Muscle of back (tissue), 11 donors: Measurements from ENCODE around the gene CROCC2. TPM values are rescaled to one million over a fixed set of nuclear protein-coding genes. Genes with fewer than 3 reads are reported as not detected.
A peak's percentile ranks its signal among the peaks of the same experiment; 100 is the strongest.

ENCODE experiments used
- DNase-seq, 3 donors: peaks; one replicate each; pipeline versions ENCODE4 v3.0.0 to v3.0.0-alpha.2; 2013
- polyA plus RNA-seq, 10 donors: library from polyadenylated mRNA; unstranded; fragments of 120-200 nt; gene quantifications; one replicate each; pipeline ENCODE4 v1.2.1, GENCODE V29; 2013; ENCODE audit not compliant: insufficient read length in 10 of 10

Gene CROCC2
- polyA plus RNA-seq, 10 donors: 0.11 to 1.2 (median 0.24) TPM; not detected in 1

DNA sequence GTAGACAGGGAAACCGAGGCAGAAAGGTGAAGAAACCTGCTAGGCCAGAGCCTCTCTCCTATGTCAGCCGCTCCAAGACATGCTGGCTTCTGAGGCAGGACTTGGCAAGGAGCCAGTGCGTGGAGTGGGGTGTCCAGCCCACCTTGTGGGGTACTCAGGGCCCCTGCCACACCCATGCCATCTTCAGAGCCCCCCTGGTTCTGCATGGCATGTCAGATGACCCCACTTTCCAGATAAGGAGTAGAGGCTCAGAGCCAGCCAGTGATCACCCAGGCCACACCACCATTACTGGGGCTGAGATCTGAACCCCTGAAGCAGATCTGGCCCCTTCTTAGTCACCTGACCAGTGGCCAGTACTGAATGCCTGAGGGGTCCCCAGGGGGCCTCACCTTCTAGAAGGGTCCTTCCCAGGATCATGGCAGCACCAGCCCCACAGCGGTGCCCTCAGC lies 14.7 kb downstream of the CROCC2 start:
- no peak for DNase-seq

DNA sequence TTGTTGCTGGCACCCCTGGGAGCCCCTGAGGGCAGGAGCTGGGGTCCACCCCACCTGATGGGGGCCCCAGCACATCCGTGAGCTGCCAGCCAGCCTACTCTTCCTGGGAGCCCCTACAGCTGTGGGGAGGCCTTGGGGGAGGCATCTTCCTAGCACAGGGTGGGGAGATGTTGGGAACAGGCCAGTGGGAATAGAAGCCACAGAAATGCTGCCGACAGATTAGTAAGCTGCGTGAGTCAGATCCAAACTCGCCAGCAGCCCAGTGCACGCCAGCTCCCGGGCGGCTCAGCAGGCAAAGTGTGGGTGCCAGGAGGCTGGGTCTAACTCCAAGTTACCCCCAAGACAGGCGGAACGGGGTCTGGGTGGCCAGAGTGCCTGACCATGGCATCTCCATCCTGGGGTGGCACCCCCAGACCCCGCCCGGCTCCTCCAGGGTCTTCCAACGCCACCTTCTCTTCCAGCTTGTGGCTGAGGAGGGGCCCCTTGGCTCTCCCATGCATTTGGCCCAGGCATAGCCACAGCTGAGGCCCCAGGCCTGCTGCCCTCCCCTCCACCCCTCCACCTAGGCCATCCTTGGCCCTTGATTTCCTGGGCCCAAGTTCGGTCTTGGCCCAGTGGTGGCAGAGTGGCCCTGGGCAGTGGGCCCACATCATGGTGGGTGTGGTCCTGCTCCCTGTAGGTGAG lies 15.3 kb downstream of the CROCC2 start:
- peak in 2 of 3 donors; percentile 47 to 87 for DNase-seq

DNA sequence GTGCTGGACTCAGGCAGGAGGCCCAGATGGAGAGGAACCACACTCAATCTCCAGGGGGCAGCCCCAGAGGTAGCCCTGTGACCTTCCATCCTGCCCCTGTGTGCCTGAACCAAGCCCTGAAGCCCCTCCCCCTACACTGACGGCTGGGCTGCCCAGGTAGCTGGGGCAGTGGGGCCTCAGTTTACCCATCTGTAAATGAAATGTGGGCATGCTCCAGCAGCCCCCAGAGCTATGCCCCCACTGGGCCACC lies 15.8 kb downstream of the CROCC2 start:
- no peak for DNase-seq

DNA sequence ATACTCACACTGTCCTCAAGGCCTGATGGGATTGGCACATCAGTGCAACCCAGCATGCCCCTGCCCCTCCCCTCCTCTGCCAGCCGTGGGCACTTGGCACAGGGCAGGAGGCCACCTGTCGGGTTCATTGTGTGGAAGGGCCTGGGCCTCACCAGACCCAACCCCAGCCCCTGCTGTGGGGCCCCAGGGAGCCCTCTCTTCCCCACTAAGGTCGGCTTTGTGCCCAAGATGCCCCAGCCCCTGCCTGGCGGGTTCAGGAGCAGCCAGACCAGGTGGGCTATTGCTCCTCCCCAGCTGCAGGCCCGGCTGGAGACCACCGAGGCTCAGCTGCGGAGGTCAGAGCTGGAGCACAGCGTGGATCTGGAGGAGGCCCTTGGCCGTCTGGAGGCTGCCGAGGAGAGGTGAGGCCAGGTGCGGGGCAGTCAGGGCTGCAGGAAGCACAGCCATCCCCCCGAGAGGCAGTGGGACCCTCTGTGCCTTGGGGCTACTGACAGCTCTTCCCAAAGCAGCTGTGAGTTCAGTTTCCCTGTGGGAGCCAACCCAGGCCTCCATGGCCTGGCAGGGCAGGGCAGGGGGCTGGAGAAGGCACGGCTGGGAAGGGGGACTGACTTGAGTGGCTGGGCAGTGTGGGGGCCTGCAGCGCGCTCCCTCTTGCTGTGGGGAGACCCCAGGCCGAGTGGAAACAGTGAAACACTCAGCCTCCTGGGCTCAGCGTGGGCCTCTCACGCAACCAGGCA lies 16.3 kb downstream of the CROCC2 start:
- no peak for DNase-seq

DNA sequence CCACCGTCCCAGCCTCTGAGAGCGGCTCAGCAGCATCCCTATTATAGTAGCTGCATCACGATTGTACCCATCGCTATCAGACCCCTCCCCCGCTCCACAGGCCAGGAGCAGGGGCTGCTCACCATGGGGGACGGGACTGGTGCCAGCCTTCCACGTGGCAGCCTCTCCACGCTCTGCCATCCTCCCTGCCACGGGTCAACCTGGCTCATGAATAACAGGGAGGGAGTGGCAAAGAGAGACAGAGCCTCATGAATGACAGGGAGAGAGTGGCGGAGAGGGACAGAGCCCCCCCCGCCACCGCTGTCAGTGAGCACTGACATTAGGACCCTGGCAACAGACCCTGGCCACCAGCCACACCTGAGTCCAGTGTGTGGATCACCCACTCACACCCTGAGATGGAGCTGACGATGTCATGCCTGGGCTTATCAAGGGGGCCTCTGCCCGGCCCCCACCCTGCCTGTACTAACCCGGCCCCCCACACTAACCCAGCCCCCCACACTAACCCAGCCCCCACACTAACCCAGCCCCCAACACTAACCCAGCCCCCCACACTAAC lies 16.9 kb downstream of the CROCC2 start:
- DNase-seq: no peak

DNA sequence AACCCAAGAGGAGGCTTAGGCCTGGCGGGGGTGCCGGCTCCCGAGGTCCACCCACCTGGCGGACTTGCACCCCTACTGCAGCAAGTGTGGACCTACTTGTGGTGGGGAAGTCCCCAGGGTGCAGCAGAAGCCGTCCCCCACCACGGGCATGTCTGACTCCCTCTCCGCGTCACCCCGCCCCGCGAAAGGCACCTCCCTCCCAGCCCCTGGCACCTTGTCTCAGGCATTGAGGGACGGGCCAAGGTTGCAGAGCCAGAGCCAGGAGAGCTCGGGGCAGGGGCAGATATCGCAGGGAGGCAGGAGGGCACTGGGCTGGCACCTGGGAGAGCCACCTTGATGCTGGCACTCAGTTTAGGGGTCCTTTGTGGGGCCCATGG lies 19.0 kb downstream of the CROCC2 start:
- DNase-seq: no peak

DNA sequence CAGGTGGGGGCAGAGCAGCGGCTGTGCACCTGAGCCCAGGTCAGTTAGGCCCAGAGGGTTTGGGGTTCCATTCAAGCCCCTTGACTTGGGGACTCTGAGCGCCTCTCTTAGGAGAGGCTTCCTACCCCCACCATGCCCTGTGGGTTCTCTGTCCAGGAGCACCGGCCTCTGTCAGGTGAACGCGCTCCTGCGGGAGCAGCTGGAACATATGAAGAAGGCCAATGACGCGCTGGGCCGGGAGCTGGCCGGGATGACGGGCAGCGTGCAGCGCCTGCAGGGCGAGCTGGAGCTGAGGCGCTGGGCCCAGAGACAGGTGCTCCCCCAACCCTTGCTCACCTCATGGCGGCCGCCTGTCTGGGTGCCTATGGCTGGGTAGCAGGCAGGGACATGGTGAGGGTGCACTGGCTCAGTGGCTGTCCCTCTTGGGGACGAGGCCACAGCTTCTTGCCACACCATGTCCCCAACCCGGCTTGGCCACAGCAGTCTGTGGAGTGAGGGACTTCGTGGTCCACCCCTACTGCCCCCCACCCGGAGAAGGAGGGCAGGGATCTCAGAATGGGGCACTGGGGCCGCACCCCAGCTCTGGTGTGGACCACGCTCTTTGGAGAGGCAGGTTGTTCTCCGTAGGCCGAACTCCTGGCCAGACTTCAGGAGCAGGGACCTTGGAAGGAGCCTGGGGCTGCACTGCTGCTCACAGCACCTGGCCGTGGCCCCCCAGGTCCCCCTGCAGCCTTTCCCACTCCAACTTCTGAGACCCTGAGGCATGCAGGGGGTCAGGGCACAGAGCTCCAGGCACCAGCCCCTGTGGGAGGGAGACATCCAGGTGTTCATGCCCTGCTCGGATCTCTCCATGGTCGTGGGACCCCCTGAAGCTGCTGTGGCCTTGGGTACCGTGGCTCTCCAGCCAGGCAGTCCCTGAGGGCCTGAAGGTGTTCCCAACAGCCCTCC lies 19.7 kb downstream of the CROCC2 start:
- no peak for DNase-seq

DNA sequence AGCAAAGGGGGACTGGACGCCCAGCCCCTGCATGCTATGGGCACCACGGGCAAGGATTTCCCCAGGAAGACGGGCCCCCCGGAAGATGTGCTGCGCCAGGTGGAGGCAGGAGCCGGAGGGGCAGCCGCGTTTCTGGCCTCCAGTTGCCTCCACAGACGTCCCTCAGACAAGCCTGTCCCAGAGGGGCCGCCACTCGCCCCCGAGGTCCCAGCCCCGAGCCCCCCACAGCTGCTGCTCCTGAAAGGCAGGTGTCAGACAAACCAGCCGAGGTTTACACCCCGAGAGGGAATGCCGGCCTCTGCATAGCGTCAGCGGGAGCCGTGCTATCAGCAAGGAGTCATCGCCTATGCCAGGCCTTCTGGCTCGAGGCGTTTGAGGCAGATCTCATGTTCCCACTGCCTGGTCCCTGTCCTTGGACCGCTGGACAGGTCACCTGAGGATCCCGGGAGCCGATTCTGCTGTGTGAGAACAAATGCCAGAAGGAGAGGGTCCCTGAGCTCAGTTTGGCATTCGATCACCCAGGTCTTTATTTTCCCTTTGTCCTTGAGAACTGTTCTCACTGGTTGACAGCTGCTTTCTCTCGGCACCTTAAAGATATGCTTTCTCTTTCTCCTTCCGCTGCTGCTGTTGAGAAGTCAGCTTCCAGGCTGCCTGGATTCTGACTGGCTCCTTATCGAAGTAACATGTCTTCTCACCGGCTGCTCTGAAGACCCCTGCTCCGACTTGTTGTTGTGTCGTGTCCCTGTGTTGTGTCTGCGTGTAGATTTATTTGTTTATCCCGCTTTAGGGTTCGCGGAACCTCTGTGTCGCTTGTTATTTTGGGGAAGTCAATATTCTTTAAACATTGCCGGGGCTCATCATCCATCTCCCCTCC lies 20.6 kb downstream of the CROCC2 start:
- no peak for DNase-seq

DNA sequence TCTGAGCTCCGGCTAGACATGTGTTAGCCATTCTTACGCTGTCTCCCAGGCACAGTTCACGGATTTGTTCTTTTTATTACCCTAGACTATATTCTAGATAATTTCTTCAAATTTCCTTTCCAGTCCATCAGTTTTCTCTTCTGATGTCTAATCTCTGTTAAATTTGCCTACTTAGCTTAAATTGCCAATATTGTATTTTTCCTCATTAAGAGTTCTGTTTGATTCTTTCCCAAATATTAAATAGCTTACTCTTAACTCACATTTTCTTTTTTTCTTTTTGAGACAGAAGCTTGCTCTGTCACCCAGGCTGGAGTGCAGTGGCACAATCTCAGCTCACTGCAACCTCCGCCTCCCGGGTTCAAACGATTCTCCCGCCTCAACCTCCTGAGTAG lies 21.2 kb downstream of the CROCC2 start:
- no peak for DNase-seq

DNA sequence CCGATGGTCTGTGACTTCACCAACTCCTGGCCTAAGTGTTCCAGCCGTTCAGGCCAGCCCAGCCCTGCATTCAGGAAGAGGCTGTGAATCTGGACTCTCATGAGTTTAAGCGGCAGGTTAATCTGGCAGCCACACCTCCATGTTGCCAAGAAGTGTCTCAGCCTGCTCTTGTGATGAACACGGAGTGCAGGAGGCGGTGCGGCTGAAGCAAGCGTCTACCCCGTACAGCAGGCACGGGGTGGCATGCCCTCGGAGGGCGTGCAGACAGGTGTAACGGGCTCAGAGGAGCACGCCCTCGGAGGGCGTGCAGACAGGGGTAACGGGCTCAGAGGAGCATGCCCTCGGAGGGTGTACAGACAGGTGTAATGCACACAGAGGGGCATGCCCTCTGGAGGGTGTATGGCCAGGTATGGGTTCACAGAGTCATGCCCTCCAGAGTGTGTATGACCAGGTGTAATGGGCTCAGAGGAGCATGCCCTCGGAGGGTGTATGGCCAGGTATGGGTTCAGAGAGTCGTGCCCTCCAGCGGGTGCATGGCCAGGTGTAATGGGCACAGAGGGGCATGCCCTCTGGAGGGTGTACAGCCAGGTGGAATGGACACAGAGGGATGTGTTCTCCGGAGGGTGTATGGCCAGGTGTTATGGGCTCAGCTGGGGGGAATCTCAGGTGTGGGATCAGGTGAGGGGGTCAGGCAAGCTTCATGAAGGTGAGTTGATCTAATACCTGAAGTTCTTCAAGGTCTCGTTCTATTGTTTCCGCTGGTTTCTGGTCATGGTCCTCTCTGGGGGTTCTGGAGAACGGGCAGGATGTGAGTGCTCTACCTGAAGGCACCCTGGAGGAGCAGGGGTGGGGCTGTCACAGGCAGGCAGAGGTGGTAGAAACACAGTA lies 22.6 kb downstream of the CROCC2 start:
- DNase-seq: no peak

DNA sequence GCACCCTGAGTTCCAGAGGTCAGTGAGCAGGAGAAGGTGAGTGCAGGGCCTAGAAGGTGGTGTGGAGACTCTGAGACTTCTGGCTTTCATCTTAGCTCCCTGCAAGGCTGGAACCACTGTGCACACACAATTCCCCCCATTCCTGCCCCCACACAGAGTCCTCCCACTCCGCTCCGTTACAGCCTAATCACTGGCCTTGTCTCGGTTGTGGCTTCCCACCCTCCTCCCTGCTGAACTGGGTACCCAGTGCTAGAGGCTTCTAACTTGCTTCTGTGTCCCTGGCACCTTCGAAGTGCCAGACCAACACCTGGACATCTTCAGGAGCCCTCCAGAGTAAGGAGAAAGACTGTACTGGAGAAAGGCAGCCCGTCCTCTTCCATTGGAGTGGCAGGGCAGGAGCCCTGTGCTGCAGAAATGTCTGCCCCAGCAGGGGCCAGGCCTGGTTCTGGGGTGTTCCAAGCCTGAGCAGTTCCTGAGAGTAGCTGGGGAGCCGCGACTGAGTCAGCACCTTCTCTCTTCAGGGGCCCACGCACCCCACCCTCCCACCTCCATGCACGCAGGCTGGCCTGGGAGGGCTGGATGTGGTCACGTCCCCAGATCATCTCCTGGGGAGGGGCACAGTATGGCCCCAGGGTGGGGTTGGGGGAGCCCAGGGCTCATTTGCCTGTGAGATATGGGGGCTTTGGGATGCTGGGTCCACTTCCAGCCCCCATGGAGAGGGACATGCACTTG lies 23.4 kb downstream of the CROCC2 start:
- no peak for DNase-seq

DNA sequence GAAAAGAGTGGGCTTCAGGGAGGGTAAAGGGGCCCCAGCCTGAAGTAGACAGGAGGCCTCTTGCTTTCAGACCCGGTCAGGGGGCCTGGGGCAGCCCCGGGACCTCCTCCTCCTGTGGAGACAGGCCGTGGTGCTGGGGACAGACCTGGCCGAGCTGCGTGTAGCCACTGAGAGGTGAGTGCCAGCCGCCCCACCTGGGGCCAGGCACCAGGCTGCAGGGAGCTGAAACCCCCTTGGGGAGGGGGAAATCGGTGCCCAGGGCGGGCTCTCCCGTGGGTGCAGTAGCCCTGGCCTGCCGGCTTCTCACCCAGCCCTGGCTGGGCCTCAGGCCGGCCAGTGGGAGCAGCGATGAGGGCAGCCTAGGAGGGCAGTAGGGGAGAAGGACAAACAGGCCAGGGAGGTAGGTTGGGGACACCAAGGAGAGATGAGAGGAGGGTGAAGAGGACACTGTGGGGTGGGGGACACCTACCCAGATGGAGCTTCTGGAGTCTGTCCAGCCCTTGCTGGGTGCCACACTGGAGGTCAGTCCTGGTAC lies 24.0 kb downstream of the CROCC2 start:
- no peak for DNase-seq

DNA sequence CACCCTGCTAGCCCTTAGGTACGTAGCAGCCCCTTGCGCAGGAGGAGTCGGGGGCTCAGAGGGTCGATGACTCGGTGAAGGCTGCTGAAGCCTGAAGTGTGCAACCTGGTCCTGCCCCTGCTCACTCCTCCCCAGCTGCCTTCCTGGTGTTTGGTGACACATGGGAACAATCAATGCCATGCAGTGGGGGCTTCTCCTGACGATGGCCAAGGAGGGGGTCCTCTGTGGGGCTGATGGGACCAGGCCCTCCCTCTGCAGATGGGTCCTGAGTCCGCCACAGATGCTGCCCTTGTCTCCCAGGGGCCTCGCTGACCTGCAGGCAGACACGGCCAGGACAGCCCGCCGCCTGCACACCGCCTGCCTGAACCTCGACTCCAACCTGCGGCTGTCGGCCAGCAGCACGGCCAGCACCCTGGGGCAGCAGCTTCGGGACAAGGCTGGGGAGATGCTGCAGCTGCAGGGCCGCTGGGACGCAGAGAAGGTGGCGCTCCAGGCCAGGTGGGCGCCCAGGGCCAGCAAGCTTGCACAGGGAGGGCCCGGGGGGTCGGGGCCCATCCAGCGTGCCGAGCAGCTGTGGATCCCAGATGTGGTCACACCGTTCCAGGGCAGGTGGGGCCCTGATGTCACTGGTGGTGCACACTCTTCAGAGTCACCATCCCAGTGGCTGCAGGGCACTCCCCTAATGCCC lies 24.6 kb downstream of the CROCC2 start:
- no peak for DNase-seq

DNA sequence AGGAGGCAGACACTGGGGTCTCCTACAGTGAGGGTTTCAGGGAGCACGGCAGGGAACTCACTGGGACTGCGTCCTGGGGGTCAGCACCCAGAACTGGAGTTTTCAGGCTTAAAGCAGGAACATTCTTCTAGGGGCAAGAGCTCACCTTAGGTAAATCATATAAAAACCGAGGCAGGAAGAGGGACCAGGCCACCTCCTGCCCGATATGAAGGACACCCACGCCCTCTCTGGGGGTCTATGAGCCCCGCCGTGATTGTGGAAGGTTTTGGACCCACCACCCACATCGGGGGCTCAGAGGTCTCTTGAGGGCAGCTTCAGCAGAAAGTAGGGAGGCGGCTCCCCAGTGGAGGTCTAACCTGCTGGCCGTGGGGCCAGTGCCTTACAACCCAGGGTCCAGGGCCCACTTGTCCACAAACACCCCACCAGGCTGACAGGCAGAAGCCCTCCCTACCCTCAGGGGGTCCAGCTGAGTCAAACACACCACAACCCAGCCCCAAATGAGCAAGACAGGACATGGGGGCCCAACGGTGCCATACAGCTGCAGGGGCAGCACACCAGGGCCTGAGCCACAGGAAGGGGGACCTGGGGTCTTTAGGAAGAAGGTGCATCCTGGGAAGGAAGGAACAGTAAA lies 25.3 kb downstream of the CROCC2 start:
- no peak for DNase-seq

DNA sequence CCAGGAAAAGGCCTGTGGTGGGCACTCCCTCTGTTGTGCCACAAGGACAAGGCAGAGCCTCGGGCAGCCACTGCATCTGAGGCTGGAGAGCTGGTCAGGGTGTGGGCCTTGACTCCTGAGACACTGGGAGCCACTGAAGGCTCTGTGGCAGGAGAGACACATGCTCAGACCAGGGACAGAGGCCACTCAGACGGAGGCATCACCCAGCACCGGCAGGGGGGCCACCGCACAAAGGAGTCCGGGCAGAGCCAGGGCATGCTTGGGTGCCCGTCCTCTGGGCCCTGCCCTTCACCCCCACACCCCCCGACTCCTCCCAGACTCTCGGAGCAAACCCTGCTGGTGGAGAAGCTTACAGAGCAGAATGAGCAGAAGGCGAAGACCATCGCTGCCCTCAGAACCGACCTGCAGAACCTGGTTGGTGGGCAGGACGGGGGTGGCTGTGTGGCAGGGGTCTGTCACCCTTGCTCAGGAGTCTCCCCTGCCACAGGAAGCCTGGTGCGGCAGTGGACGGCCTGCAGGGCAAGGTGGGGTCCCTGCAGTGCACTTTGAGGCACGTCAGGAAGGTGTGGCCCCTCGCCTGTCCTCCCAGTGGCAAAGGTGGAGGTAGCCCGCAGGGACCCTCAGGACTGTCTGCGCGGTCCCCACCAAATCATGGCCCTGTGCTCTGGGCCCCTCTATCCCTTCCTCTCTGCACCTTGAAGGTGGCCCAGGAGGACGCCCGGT lies 26.0 kb downstream of the CROCC2 start:
- no peak for DNase-seq

DNA sequence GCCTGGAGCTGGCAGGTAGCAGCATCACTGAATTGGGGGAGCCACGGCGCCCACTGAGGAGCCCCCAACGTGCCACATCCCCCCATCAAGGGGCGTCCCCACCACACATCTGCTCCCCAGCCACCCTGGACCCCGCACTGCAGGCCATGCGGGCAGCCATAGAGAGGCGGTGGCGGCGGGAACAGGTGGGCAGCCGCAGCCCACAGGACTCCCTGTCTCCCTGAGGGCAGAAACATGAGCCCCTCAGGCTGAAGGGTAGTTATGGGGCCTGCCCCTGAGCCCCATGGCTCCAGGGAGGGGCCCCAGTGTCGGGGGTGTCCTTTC lies 26.6 kb downstream of the CROCC2 start:
- DNase-seq: no peak
